Measurements from ENCODE around the gene INMT. TPM values are rescaled to one million over a fixed set of nuclear protein-coding genes. Genes with fewer than 3 reads are reported as not detected.

The INMT gene
- polyA plus RNA-seq, 1 experiment = 6.6 TPM

DNA sequence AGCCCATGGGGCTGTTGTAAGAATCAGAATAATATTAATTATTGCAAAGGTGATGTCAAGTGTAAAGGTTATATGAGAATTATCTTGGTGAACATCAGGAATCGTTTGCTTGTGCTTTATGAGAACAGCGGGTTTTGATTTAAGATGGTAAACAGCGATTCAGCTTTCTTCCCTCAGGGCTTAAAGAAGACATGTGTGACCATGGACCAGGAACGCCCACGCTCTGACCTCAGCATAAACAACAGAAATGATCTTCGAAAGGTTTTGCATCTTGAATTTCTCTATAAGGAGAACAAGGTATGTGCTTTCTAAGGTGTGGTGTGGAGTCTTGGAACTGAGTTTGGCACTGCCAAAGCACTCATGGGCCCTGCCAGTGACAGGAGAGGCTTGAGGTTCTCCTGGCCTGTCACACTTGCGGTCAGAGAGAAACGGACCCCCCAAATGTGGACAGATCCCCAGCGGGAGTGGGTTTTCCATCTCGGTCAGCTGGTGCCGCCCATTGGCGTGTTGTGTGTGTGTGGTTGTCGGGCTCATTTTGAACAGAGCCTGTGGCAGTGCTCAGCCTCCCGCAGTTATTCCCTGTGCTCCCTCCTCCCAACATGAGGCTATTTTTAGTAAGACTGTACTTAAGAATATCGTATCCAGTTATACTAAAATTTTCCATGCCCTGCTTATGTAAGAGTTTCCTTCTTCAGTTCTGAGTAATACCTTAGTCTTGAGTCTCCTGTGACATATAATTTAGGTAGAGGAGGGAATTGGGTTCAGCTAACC is 26.5 kb downstream of the INMT start:
- ChIA-PET CTCF (interaction anchor here (1.3 kb wide), 1 partner anchor 21 kb away, joined by 3 read pairs; no protein-coding TSS in a partner anchor), POLR2A (no interaction called here)
- no peak for TF ChIP-seq CTCF (IDR thresholded peaks at IDR 0.05; ENCODE audit: low read depth, low read length)
- Histone ChIP-seq H3K27me3 (ENCODE audit: control insufficient read depth, insufficient read depth, low read length) (no peaks in the 10 kb centered on the region), H3K27ac (ENCODE audit: low read depth, low read length) (no peak overlapping the region), H3K9me3 (ENCODE audit: control insufficient read depth, insufficient read depth, low read length) (no peaks in the 10 kb centered on the region), H3K4me3 (ENCODE audit: low read depth, low read length) (no peak overlapping the region)
- no peak for DNase-seq (ENCODE audit: low read depth, low spot score)

DNA sequence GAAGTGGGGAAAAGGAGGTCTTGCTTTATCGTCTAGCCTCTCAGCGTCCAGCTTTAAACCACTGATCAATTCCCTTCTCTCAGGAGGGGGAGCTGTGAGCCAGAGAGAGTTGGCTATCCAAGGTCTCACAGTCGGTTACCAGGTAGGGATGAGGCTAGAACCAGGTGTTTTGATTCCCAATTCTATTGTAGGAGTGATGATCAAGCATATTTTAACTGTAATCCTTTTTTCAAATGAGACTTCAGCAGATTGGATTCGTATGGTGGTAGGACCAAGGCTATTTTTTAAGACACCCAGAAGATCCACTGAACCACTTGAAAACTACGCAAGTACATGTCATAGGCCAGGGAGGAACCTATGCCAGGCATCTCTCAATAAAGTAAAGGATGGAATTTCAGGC is 27.6 kb downstream of the INMT start:
- POLR2A ChIA-PET = no interaction called here
- DNase-seq (ENCODE audit: low read depth, low spot score) = no peak

DNA sequence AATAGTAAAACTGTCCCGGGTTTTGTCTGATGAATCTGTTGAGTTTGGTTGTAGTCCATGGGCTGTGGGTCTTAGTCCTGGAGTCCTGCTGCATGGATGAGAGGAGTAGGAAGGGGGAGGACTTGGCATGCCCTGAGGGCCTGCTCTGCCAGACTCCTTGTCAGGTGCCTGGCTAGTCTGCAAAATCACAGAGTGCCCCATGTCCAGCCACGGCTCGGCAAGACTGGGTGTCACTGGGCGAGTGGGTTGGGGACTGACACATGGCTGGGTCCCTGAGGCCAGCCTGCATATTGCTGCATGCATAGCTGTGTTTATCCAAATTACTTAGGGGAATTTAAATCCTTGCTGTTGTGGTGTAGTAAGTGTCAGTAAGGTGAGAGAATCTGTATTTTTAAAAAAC is 29.0 kb downstream of the INMT start:
- Histone ChIP-seq H3K9me3 (ENCODE audit: control insufficient read depth, insufficient read depth, low read length) (no peaks in the 10 kb centered on the region), H3K4me3 (ENCODE audit: low read depth, low read length) (no peak overlapping the region), H3K27ac (ENCODE audit: low read depth, low read length) (no peak overlapping the region), H3K27me3 (ENCODE audit: control insufficient read depth, insufficient read depth, low read length) (no peaks in the 10 kb centered on the region)
- DNase-seq (ENCODE audit: low read depth, low spot score) = no peak
- POLR2A ChIA-PET = no interaction called here
- no peak for TF ChIP-seq CTCF (IDR thresholded peaks at IDR 0.05; ENCODE audit: low read depth, low read length)
- CTCF ChIA-PET = interaction anchor here (1.3 to 1.8 kb wide), 2 partner anchors 158 to 202 kb away, joined by 5 to 6 read pairs; no protein-coding TSS in a partner anchor

More for the DNA sequence above, 27.6 kb downstream of the INMT start:
- CTCF ChIA-PET = interaction anchor here (1.8 kb wide), 1 partner anchor 204 kb away, joined by 5 read pairs; no protein-coding TSS in a partner anchor
- no peaks in the 10 kb centered on the region for H3K27me3 ChIP-seq (ENCODE audit: control insufficient read depth, insufficient read depth, low read length)
- H3K27ac ChIP-seq (ENCODE audit: low read depth, low read length) = no peak overlapping the region
- H3K9me3 ChIP-seq (ENCODE audit: control insufficient read depth, insufficient read depth, low read length) = no peaks in the 10 kb centered on the region
- no peak for TF ChIP-seq CTCF (IDR thresholded peaks at IDR 0.05; ENCODE audit: low read depth, low read length)
- H3K4me3 ChIP-seq (ENCODE audit: low read depth, low read length) = no peak overlapping the region

- Histone ChIP-seq H3K27me3 (ENCODE audit: control insufficient read depth, insufficient read depth, low read length) (no peaks in the 10 kb centered on the region), H3K4me3 (ENCODE audit: low read depth, low read length) (no peak overlapping the region), H3K27ac (ENCODE audit: low read depth, low read length) (no peak overlapping the region), H3K9me3 (ENCODE audit: control insufficient read depth, insufficient read depth, low read length) (no peaks in the 10 kb centered on the region)
- POLR2A ChIA-PET = interaction anchor here (0.6 kb wide), 1 partner anchor 1650 kb away, joined by 8 read pairs; no protein-coding TSS in a partner anchor
- TF ChIP-seq CTCF (IDR thresholded peaks at IDR 0.05; ENCODE audit: low read depth, low read length) = no peak
- CTCF ChIA-PET = no interaction called here
- no peak for DNase-seq (ENCODE audit: low read depth, low spot score)
These were observed 30.8 kb downstream of the INMT start for GRCh38 chr7:30782690-30783089.

- Histone ChIP-seq H3K4me3 (ENCODE audit: low read depth, low read length) (no peak overlapping the region), H3K27ac (ENCODE audit: low read depth, low read length) (no peak overlapping the region), H3K27me3 (ENCODE audit: control insufficient read depth, insufficient read depth, low read length) (no peaks in the 10 kb centered on the region), H3K9me3 (ENCODE audit: control insufficient read depth, insufficient read depth, low read length) (no peaks in the 10 kb centered on the region)
- TF ChIP-seq CTCF (IDR thresholded peaks at IDR 0.05; ENCODE audit: low read depth, low read length) = no peak
- POLR2A ChIA-PET = no interaction called here
- CTCF ChIA-PET = interaction anchor here (2.9 kb wide), 1 partner anchor 337 kb away, joined by 10 read pairs; no protein-coding TSS in a partner anchor
- no peak for DNase-seq (ENCODE audit: low read depth, low spot score)
These were observed 33.9 kb downstream of the INMT start for GRCh38 chr7:30785786-30786185.
